A673 (cell line): ENCODE data around the gene CHMP2A. TPM values are rescaled to one million over a fixed set of nuclear protein-coding genes. Genes with fewer than 3 reads are reported as not detected.

Experiments used
- BruUV-seq: library from RNA; stranded (reverse); fragments of 400-500 nt; replicated peaks from 2 replicates; lab custom pipeline; 2021; lab: Mats Ljungman, UMichigan
- CTCF ChIA-PET: fragments of 300-600 bp; sonication (Branson Sonifier 250); formaldehyde crosslinking; loops from one replicate; lab custom pipeline; 2022; ENCODE audit warnings: antibody characterized with exemption; lab: Charles Lee
- POLR2A ChIA-PET: fragments of 300-600 bp; sonication (Branson Sonifier 250); formaldehyde crosslinking; loops from one replicate; lab custom pipeline; 2022; ENCODE audit warnings: antibody characterized with exemption; ENCODE audit not compliant: low non-redundant PET; lab: Charles Lee
- DNase-seq: peaks from one replicate; pipeline ENCODE4 v3.0.0-alpha.2; 2015; ENCODE audit warnings: low spot score
- H3K27ac ChIP-seq: fragments of 200-600 bp; sonication (generic); 2 replicates; pipeline ENCODE4 v1.5.1; 2016; ENCODE audit warnings: mixed run types, low read depth, mild to moderate bottlenecking, mixed read lengths, antibody characterized with exemption, low read length; ENCODE audit not compliant: poor library complexity, severe bottlenecking
- H3K27me3 ChIP-seq: fragments of 200-600 bp; sonication (generic); replicated peaks from 2 replicates; pipeline ENCODE4 v1.6.1; 2017; ENCODE audit warnings: mixed run types, low read depth, mild to moderate bottlenecking, mixed read lengths, antibody characterized with exemption, low read length; ENCODE audit not compliant: insufficient read depth, poor library complexity
- H3K36me3 ChIP-seq: fragments of 200-600 bp; sonication (generic); 2 replicates; pipeline ENCODE4 v1.6.1; 2016; ENCODE audit warnings: mixed run types, mild to moderate bottlenecking, mixed read lengths, antibody characterized with exemption, low read length; ENCODE audit not compliant: insufficient read depth, poor library complexity, severe bottlenecking
- H3K4me1 ChIP-seq: fragments of 200-600 bp; sonication (generic); 2 replicates; pipeline ENCODE4 v1.6.1; 2017; ENCODE audit warnings: mixed run types, mild to moderate bottlenecking, mixed read lengths, antibody characterized with exemption, low read length; ENCODE audit not compliant: insufficient read depth, poor library complexity, severe bottlenecking
- H3K4me3 ChIP-seq: fragments of 200-600 bp; sonication (generic); 2 replicates; pipeline ENCODE4 v1.5.1; 2016; ENCODE audit warnings: low read depth, mixed run types, mild to moderate bottlenecking, mixed read lengths, low read length; ENCODE audit not compliant: poor library complexity, severe bottlenecking
- H3K9me3 ChIP-seq: fragments of 200-600 bp; sonication (generic); 2 replicates; pipeline ENCODE4 v1.6.1; 2016; ENCODE audit warnings: mixed run types, low read depth, mild to moderate bottlenecking, mixed read lengths, antibody characterized with exemption, low read length; ENCODE audit not compliant: poor library complexity, severe bottlenecking
- CTCF ChIP-seq: fragments of 300-800, 200-600 bp; sonication (generic); conservative IDR thresholded peaks from 2 replicates; pipeline ENCODE4 v1.5.1; 2017; ENCODE audit warnings: low read depth, mild to moderate bottlenecking, antibody characterized with exemption, low read length, moderate library complexity, mixed read lengths
- EZH2 ChIP-seq: fragments of 200-600 bp; sonication (generic); IDR thresholded peaks from 2 replicates; pipeline ENCODE4 v1.6.1; 2017; ENCODE audit warnings: borderline replicate concordance, low read depth, mild to moderate bottlenecking, mixed read lengths, antibody characterized with exemption, low read length; ENCODE audit not compliant: poor library complexity, severe bottlenecking
- intact Hi-C: fragments of 100-400 bp; cut with micrococcal nuclease; formaldehyde crosslinking; loops from one replicate; pipeline ENCODE4 v1.10.0; 2022; ENCODE audit not compliant: unreplicated experiment
- total RNA-seq: library from RNA; stranded (reverse); gene quantifications from 2 replicates; pipeline ENCODE4 v1.2.3, GENCODE V29; 2021

Gene CHMP2A
- total RNA-seq, 1 experiment from 2014 or later: 57.6 TPM

DNA sequence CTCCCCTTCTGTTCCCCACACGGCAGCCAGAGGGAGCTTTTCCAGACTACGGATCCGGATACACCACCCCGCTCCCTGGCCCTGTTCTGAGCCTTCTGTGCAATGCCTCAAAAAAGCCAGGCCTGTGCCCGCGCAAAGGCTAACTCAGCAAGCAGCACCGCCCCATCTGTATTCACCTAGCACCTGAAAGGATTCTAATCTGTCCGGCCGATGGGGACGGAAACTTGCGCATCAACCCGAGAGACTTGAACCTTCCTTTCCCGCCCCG is 35.9 kb downstream of the CHMP2A start:
- no peaks in the 10 kb centered on the region for H3K9me3 ChIP-seq
- CTCF ChIA-PET: interaction anchor here (1.1 to 2.1 kb wide), 3 partner anchors 19 to 43 kb away, joined by 3 to 9 read pairs (median 3); partner anchors contain the start of genes TRIM28 and ZNF446
- H3K4me3 ChIP-seq: peak overlapping the region; percentile 86
- intact Hi-C loops: no loop called here
- H3K4me1 ChIP-seq: peaks cover 24% of the 10 kb centered on the region
- H3K36me3 ChIP-seq: peaks cover 11% of the 10 kb centered on the region
- BruUV-seq: no TSS peak
- no peaks in the 10 kb centered on the region for H3K27me3 ChIP-seq
- POLR2A ChIA-PET: interaction anchor here (0.6 kb wide), 1 partner anchor 79 kb away, joined by 3 read pairs; the partner anchor contains the start of gene ZNF132
- DNase-seq: peak; percentile 91
- peak overlapping the region; percentile 97 for H3K27ac ChIP-seq
- TF ChIP-seq CTCF: no peak; the same call in 1 of the 2 replicates
- TF ChIP-seq EZH2: no peak

- Histone ChIP-seq H3K4me3 (peak overlapping the region; percentile 86), H3K9me3 (no peaks in the 10 kb centered on the region), H3K27me3 (no peaks in the 10 kb centered on the region), H3K27ac (peak overlapping the region; percentile 97), H3K4me1 (peaks cover 24% of the 10 kb centered on the region), H3K36me3 (peaks cover 11% of the 10 kb centered on the region)
- no TSS peak for BruUV-seq
- DNase-seq: no peak
- ChIA-PET POLR2A (interaction anchor here (0.6 kb wide), 1 partner anchor 79 kb away, joined by 3 read pairs; the partner anchor contains the start of gene ZNF132), CTCF (interaction anchor here (1.1 to 2.1 kb wide), 4 partner anchors 20 to 43 kb away, joined by 3 to 9 read pairs (median 3); partner anchors contain the start of genes TRIM28 and ZNF446)
- intact Hi-C loops: no loop called here
- TF ChIP-seq CTCF (peak; percentile 63; the same call in 1 of the 2 replicates), EZH2 (no peak)
Observed at GRCh38 chr19:58518256-58519086, 36.4 kb downstream of the CHMP2A start.

- H3K9me3 ChIP-seq: no peaks in the 10 kb centered on the region
- BruUV-seq: no TSS peak
- H3K27ac ChIP-seq: no peak overlapping the region
- H3K4me1 ChIP-seq: peaks cover 24% of the 10 kb centered on the region
- H3K4me3 ChIP-seq: no peak overlapping the region
- DNase-seq: no peak
- intact Hi-C loops: no loop called here
- H3K36me3 ChIP-seq: peaks cover 11% of the 10 kb centered on the region
- ChIA-PET CTCF (interaction anchor here (1.2 kb wide), 1 partner anchor 27 kb away, joined by 3 read pairs; the partner anchor contains the start of gene TRIM28), POLR2A (no interaction called here)
- no peaks in the 10 kb centered on the region for H3K27me3 ChIP-seq
- TF ChIP-seq CTCF (peak; percentile 31), EZH2 (no peak)
Observed at GRCh38 chr19:58516964-58517833, 37.7 kb downstream of the CHMP2A start.
